Keratinocyte (primary cell): Measurements from ENCODE around the gene FRMD7.

Experiments used
- EZH2 ChIP-seq: IDR thresholded peaks from one replicate; pipeline ENCODE4 v1.6.1; 2012; ENCODE audit warnings: inconsistent platforms, mild to moderate bottlenecking, low read length, moderate library complexity
- TF ChIP-seq, protein P1 (sequence below), 3 experiments: IDR thresholded peaks in 1 of 3; conservative IDR thresholded peaks in 1 of 3; optimal IDR thresholded peaks in 1 of 3; 2 replicates in 2 of 3; 3 replicates in 1 of 3; pipeline versions ENCODE3 to v1.5.1; 2011; ENCODE audit warnings: low read length in 3 of 3, mild to moderate bottlenecking in 3 of 3, moderate library complexity in 2 of 3, control low read depth in 1 of 3, inconsistent platforms in 1 of 3; ENCODE audit not compliant: insufficient read depth in 2 of 3; ENCODE audit errors: extremely low read depth in 1 of 3

GRCh38 chrX:132115792-132116191 lies 12.0 kb downstream of the FRMD7 start:
- TF ChIP-seq, protein P1, sequence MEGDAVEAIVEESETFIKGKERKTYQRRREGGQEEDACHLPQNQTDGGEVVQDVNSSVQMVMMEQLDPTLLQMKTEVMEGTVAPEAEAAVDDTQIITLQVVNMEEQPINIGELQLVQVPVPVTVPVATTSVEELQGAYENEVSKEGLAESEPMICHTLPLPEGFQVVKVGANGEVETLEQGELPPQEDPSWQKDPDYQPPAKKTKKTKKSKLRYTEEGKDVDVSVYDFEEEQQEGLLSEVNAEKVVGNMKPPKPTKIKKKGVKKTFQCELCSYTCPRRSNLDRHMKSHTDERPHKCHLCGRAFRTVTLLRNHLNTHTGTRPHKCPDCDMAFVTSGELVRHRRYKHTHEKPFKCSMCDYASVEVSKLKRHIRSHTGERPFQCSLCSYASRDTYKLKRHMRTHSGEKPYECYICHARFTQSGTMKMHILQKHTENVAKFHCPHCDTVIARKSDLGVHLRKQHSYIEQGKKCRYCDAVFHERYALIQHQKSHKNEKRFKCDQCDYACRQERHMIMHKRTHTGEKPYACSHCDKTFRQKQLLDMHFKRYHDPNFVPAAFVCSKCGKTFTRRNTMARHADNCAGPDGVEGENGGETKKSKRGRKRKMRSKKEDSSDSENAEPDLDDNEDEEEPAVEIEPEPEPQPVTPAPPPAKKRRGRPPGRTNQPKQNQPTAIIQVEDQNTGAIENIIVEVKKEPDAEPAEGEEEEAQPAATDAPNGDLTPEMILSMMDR (optimal IDR thresholded peaks at IDR 0.05 in 1 of 3, IDR thresholded peaks at IDR 0.05 in 1 of 3, conservative IDR thresholded peaks at IDR 0.05 in 1 of 3; ENCODE audit: extremely low read depth in 1 of 3, insufficient read depth in 2 of 3, low read length in 3 of 3), result no peak
- TF ChIP-seq EZH2, result no peak
